ENCODE data around the gene EMC1.
"Not testable (repeated sequence)": the region's sequence is repeated elsewhere in the genome, so short reads cannot be mapped to it uniquely, and the experiment has no call there.

EMC1 gene

GRCh38 chr1:19260211-19261138, 9.2 kb upstream of the EMC1 start:
- no peak for DNase-seq

- DNase-seq, result no peak
Observed at GRCh38 chr1:19258353-19258752, 7.0 kb upstream of the EMC1 start.

GRCh38 chr1:19257178-19257914, 6.0 kb upstream of the EMC1 start:
- DNase-seq, result no peak

- not testable (repeated sequence) for DNase-seq
Observed at GRCh38 chr1:19256301-19256700, 5.0 kb upstream of the EMC1 start.

GRCh38 chr1:19255288-19255687, 4.0 kb upstream of the EMC1 start:
- no peak for DNase-seq

GRCh38 chr1:19254416-19254815, 3.1 kb upstream of the EMC1 start:
- DNase-seq, result no peak

GRCh38 chr1:19250629-19251304, 557 bp downstream of the EMC1 start:
- no peak for DNase-seq

GRCh38 chr1:19240673-19241538, 10.4 kb downstream of the EMC1 start:
- peak; percentile 71 for DNase-seq

GRCh38 chr1:19239876-19240275, 11.4 kb downstream of the EMC1 start:
- no peak for DNase-seq

GRCh38 chr1:19234224-19234623, 17.1 kb downstream of the EMC1 start:
- no peak for DNase-seq

- DNase-seq, result no peak
Observed at GRCh38 chr1:19232524-19232846, 18.8 kb downstream of the EMC1 start.

- DNase-seq, result not testable (repeated sequence)
Observed at GRCh38 chr1:19231736-19232523, 19.4 kb downstream of the EMC1 start.

GRCh38 chr1:19229828-19230325, 21.4 kb downstream of the EMC1 start:
- DNase-seq, result no peak

GRCh38 chr1:19229229-19229628, 22.1 kb downstream of the EMC1 start:
- DNase-seq, result no peak

- DNase-seq, result no peak
Observed at GRCh38 chr1:19222979-19223824, 28.1 kb downstream of the EMC1 start.

GRCh38 chr1:19222573-19222972, 28.8 kb downstream of the EMC1 start:
- no peak for DNase-seq

GRCh38 chr1:19220991-19221390, 30.3 kb downstream of the EMC1 start:
- DNase-seq, result no peak

- DNase-seq, result no peak
Observed at GRCh38 chr1:19220080-19220846, 31.1 kb downstream of the EMC1 start.

GRCh38 chr1:19219451-19219850, 31.9 kb downstream of the EMC1 start:
- DNase-seq, result no peak

GRCh38 chr1:19216585-19216984, 34.7 kb downstream of the EMC1 start:
- DNase-seq, result not testable (repeated sequence)

Measured in CD4-positive, alpha-beta T cell treated with Interleukin-21 for 1 hour (primary cell).